K562 (cell line): ENCODE measurements around the gene SLC24A3. TPM values are rescaled to one million over a fixed set of nuclear protein-coding genes. Genes with fewer than 3 reads are reported as not detected.

Experiments
- BRD4 ChIP-seq: fragments of 200-600 bp; sonication (generic); IDR thresholded peaks from 2 replicates; pipeline ENCODE4 v1.6.1; 2017; ENCODE audit warnings: inconsistent platforms
- polyA plus RNA-seq, 8 experiments: library from polyadenylated mRNA; depleted of rRNA in 4 of 8; stranded (reverse) in 5 of 8; unstranded in 3 of 8; fragments of >200 nt; fragmentation: Nextera tagmentation in 2 of 8; fragmentation: Illumina TruSeq in 1 of 8; extraction: Ambion mirVana in 2 of 8; extraction: Trizol in 1 of 8; gene quantifications; 2 replicates each; pipeline versions ENCODE4 v1.2.1 to v1.2.3, GENCODE V29; 2011 to 2014; ENCODE audit warnings: inconsistent platforms in 1 of 8, missing spikeins in 1 of 8
- total RNA-seq, 7 experiments: library from RNA; depleted of rRNA in 6 of 7; stranded (reverse); fragments of >200 nt in 6 of 7; fragmentation: Illumina TruSeq in 2 of 7; extraction: Trizol in 2 of 7; gene quantifications; 2 replicates each; pipeline versions ENCODE4 v1.2.1 to v1.2.3, GENCODE V29; 2011 to 2021; ENCODE audit warnings: low replicate concordance in 1 of 7
- TF ChIP-seq, protein P1 (sequence below): sonication (generic); formaldehyde crosslinking; IDR thresholded peaks from 2 replicates; pipeline ENCODE4 v1.8.0; 2022; ENCODE audit warnings: mild to moderate bottlenecking, missing genetic modification reagents
- TF ChIP-seq, protein P2 (sequence below): fragments of 450-650 bp; IDR thresholded peaks from 2 replicates; pipeline ENCODE4 v1.6.1; 2016; ENCODE audit warnings: mild to moderate bottlenecking, moderate library complexity

Gene SLC24A3
- total and polyA plus RNA-seq, 9 of the 15 experiments (the other 6 are each of a cell fraction or from before 2014, with no cell fraction given): not detected

DNA sequence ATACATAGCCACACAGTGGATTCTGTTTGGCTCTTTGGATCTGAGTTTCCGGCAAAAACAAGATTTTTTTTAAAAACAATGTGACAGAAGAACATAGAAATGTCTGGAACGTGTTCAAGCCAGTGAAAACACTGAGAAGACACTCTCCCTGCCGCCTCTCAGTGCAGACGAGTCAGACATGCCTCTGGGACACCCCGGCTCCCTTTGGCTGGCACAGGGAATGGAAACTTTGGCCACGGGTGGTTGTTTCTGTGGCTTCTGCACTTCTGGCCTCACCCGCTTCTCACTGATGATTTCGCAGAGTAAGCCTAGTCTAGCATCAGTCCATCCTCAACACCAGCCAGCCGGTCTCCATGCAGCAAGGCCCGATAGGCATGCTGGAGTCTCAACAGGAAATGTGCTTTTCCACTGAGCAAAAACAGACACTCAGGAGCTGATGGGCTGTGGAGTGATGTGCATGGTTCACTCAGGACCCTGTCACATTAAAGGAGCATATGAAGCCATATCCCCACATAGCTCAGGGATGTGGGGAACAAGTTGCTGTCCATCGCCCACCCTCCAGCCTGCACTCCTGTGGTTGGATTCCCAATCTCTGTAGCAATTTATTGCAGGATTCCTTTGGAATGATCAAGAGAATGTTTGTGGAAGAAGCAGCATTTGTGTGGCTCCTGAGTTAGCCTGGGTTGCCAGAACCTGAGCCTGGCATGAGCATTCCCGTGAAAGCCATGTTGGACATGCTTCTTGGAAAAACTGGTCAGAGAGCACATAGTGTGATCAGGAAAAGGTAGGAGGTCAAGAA, 283.7 kb downstream of the SLC24A3 start (continued):
- TF ChIP-seq, protein P1, sequence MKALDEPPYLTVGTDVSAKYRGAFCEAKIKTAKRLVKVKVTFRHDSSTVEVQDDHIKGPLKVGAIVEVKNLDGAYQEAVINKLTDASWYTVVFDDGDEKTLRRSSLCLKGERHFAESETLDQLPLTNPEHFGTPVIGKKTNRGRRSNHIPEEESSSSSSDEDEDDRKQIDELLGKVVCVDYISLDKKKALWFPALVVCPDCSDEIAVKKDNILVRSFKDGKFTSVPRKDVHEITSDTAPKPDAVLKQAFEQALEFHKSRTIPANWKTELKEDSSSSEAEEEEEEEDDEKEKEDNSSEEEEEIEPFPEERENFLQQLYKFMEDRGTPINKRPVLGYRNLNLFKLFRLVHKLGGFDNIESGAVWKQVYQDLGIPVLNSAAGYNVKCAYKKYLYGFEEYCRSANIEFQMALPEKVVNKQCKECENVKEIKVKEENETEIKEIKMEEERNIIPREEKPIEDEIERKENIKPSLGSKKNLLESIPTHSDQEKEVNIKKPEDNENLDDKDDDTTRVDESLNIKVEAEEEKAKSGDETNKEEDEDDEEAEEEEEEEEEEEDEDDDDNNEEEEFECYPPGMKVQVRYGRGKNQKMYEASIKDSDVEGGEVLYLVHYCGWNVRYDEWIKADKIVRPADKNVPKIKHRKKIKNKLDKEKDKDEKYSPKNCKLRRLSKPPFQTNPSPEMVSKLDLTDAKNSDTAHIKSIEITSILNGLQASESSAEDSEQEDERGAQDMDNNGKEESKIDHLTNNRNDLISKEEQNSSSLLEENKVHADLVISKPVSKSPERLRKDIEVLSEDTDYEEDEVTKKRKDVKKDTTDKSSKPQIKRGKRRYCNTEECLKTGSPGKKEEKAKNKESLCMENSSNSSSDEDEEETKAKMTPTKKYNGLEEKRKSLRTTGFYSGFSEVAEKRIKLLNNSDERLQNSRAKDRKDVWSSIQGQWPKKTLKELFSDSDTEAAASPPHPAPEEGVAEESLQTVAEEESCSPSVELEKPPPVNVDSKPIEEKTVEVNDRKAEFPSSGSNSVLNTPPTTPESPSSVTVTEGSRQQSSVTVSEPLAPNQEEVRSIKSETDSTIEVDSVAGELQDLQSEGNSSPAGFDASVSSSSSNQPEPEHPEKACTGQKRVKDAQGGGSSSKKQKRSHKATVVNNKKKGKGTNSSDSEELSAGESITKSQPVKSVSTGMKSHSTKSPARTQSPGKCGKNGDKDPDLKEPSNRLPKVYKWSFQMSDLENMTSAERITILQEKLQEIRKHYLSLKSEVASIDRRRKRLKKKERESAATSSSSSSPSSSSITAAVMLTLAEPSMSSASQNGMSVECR (CRISPR knock-in tag): no peak
- TF ChIP-seq, protein P2, sequence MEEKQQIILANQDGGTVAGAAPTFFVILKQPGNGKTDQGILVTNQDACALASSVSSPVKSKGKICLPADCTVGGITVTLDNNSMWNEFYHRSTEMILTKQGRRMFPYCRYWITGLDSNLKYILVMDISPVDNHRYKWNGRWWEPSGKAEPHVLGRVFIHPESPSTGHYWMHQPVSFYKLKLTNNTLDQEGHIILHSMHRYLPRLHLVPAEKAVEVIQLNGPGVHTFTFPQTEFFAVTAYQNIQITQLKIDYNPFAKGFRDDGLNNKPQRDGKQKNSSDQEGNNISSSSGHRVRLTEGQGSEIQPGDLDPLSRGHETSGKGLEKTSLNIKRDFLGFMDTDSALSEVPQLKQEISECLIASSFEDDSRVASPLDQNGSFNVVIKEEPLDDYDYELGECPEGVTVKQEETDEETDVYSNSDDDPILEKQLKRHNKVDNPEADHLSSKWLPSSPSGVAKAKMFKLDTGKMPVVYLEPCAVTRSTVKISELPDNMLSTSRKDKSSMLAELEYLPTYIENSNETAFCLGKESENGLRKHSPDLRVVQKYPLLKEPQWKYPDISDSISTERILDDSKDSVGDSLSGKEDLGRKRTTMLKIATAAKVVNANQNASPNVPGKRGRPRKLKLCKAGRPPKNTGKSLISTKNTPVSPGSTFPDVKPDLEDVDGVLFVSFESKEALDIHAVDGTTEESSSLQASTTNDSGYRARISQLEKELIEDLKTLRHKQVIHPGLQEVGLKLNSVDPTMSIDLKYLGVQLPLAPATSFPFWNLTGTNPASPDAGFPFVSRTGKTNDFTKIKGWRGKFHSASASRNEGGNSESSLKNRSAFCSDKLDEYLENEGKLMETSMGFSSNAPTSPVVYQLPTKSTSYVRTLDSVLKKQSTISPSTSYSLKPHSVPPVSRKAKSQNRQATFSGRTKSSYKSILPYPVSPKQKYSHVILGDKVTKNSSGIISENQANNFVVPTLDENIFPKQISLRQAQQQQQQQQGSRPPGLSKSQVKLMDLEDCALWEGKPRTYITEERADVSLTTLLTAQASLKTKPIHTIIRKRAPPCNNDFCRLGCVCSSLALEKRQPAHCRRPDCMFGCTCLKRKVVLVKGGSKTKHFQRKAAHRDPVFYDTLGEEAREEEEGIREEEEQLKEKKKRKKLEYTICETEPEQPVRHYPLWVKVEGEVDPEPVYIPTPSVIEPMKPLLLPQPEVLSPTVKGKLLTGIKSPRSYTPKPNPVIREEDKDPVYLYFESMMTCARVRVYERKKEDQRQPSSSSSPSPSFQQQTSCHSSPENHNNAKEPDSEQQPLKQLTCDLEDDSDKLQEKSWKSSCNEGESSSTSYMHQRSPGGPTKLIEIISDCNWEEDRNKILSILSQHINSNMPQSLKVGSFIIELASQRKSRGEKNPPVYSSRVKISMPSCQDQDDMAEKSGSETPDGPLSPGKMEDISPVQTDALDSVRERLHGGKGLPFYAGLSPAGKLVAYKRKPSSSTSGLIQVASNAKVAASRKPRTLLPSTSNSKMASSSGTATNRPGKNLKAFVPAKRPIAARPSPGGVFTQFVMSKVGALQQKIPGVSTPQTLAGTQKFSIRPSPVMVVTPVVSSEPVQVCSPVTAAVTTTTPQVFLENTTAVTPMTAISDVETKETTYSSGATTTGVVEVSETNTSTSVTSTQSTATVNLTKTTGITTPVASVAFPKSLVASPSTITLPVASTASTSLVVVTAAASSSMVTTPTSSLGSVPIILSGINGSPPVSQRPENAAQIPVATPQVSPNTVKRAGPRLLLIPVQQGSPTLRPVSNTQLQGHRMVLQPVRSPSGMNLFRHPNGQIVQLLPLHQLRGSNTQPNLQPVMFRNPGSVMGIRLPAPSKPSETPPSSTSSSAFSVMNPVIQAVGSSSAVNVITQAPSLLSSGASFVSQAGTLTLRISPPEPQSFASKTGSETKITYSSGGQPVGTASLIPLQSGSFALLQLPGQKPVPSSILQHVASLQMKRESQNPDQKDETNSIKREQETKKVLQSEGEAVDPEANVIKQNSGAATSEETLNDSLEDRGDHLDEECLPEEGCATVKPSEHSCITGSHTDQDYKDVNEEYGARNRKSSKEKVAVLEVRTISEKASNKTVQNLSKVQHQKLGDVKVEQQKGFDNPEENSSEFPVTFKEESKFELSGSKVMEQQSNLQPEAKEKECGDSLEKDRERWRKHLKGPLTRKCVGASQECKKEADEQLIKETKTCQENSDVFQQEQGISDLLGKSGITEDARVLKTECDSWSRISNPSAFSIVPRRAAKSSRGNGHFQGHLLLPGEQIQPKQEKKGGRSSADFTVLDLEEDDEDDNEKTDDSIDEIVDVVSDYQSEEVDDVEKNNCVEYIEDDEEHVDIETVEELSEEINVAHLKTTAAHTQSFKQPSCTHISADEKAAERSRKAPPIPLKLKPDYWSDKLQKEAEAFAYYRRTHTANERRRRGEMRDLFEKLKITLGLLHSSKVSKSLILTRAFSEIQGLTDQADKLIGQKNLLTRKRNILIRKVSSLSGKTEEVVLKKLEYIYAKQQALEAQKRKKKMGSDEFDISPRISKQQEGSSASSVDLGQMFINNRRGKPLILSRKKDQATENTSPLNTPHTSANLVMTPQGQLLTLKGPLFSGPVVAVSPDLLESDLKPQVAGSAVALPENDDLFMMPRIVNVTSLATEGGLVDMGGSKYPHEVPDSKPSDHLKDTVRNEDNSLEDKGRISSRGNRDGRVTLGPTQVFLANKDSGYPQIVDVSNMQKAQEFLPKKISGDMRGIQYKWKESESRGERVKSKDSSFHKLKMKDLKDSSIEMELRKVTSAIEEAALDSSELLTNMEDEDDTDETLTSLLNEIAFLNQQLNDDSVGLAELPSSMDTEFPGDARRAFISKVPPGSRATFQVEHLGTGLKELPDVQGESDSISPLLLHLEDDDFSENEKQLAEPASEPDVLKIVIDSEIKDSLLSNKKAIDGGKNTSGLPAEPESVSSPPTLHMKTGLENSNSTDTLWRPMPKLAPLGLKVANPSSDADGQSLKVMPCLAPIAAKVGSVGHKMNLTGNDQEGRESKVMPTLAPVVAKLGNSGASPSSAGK: no peak
- no peak for TF ChIP-seq BRD4
